NCI-H1417 treated with DMSO at 0.1 percent for 48 hours (cell line): ENCODE measurements around the gene FAHD2B.
"Not testable (repeated sequence)": the region's sequence is repeated elsewhere in the genome, so short reads cannot be mapped to it uniquely, and the experiment has no call there.

Experiments used
- DNase-seq: peaks from one replicate; lab custom pipeline; 2025; lab: John Stamatoyannopoulos, UW

FAHD2B gene

GRCh38 chr2:97068074-97068473, 26.6 kb downstream of the FAHD2B start:
- no peak for DNase-seq

GRCh38 chr2:97067279-97068004, 27.2 kb downstream of the FAHD2B start:
- no peak for DNase-seq

GRCh38 chr2:97066030-97066429, 28.7 kb downstream of the FAHD2B start:
- not testable (repeated sequence) for DNase-seq

GRCh38 chr2:97062020-97062419, 32.7 kb downstream of the FAHD2B start:
- not testable (repeated sequence) for DNase-seq

- DNase-seq = not testable (repeated sequence)
Observed at GRCh38 chr2:97059782-97060181, 34.9 kb downstream of the FAHD2B start.

- not testable (repeated sequence) for DNase-seq
Observed at GRCh38 chr2:97056150-97056549, 38.5 kb downstream of the FAHD2B start.

GRCh38 chr2:97050032-97050431, 44.6 kb downstream of the FAHD2B start:
- DNase-seq = not testable (repeated sequence)

- not testable (repeated sequence) for DNase-seq
Observed at GRCh38 chr2:97048448-97048847, 46.2 kb downstream of the FAHD2B start.

GRCh38 chr2:97046676-97047075, 48.0 kb downstream of the FAHD2B start:
- not testable (repeated sequence) for DNase-seq

GRCh38 chr2:97045895-97046499, 48.7 kb downstream of the FAHD2B start:
- not testable (repeated sequence) for DNase-seq
